BLaER1 (cell line): Measurements from ENCODE around the gene ALB.

Experiments
- H3K27ac ChIP-seq: shearing (Covaris generic); formaldehyde crosslinking; 2 replicates; pipeline ENCODE4 v1.8.1; 2022
- H3K27me3 ChIP-seq: shearing (Covaris generic); formaldehyde crosslinking; 2 replicates; pipeline ENCODE4 v1.8.1; 2022
- H3K36me3 ChIP-seq: shearing (Covaris generic); formaldehyde crosslinking; 2 replicates; pipeline ENCODE4 v1.8.1; 2022
- H3K4me1 ChIP-seq: shearing (Covaris generic); formaldehyde crosslinking; 2 replicates; pipeline ENCODE4 v1.8.1; 2022
- H3K4me2 ChIP-seq: shearing (Covaris generic); formaldehyde crosslinking; 2 replicates; pipeline ENCODE4 v1.8.1; 2022
- H3K4me3 ChIP-seq: shearing (Covaris generic); formaldehyde crosslinking; 2 replicates; pipeline ENCODE4 v1.8.1; 2022
- H3K9ac ChIP-seq: shearing (Covaris generic); formaldehyde crosslinking; 2 replicates; pipeline ENCODE4 v1.8.1; 2022
- H3K9me3 ChIP-seq: shearing (Covaris generic); formaldehyde crosslinking; 2 replicates; pipeline ENCODE4 v1.8.1; 2022
- H4K20me1 ChIP-seq: shearing (Covaris generic); formaldehyde crosslinking; 2 replicates; pipeline ENCODE4 v1.8.1; 2022
- Cebpa-rat ChIP-seq: shearing (Covaris generic); IDR thresholded peaks from 2 replicates; pipeline ENCODE4 v1.8.1; 2022

The ALB gene

GRCh38 chr4:73448448-73449203 is 44.5 kb downstream of the ALB start:
- Histone ChIP-seq H3K27ac (no peak overlapping the region), H3K9me3 (no peaks in the 10 kb centered on the region)

DNA sequence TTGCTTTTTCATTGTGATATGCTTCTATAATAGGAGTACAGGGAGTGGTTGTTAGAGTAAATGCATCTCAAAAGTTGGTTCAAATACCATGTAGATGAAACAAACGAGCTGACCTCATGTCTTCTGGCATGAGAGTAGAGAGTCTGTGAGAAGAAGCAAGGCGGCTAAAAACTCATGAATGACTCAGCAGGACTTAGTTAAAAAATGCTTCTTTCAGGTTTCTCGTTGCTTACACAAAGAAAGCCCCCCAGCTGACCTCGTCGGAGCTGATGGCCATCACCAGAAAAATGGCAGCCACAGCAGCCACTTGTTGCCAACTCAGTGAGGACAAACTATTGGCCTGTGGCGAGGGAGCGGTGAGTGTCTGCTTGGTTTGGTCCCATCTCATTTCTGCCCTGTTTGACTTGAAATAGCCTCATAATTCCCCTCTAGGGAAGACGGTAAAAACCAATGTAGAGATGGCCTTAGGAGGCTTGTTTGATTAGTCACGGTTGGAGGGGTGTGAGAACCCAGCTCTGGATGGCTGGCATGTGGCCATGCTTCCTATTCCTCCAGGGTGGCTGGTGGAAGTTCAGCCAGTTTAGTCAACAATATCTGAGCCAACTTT is 46.4 kb downstream of the ALB start:
- Histone ChIP-seq H3K9ac (no peak overlapping the region), H3K27ac (no peak overlapping the region), H3K4me1 (no peaks in the 10 kb centered on the region), H3K36me3 (no peaks in the 10 kb centered on the region), H3K4me2 (no peak overlapping the region), H4K20me1 (no peaks in the 10 kb centered on the region), H3K9me3 (no peaks in the 10 kb centered on the region), H3K4me3 (no peak overlapping the region), H3K27me3 (no peaks in the 10 kb centered on the region)
- no peak for TF ChIP-seq Cebpa-rat

More at GRCh38 chr4:73448448-73449203, 44.5 kb downstream of the ALB start:
- Histone ChIP-seq H3K4me1 (no peaks in the 10 kb centered on the region), H4K20me1 (no peaks in the 10 kb centered on the region), H3K4me2 (no peak overlapping the region), H3K9ac (no peak overlapping the region), H3K27me3 (no peaks in the 10 kb centered on the region), H3K36me3 (no peaks in the 10 kb centered on the region), H3K4me3 (no peak overlapping the region)
- TF ChIP-seq Cebpa-rat, result no peak

GRCh38 chr4:73451404-73451803 is 47.3 kb downstream of the ALB start:
- no peak overlapping the region for H3K4me3 ChIP-seq
- no peaks in the 10 kb centered on the region for H3K9me3 ChIP-seq
- no peak overlapping the region for H3K9ac ChIP-seq
- no peak for TF ChIP-seq Cebpa-rat
- H3K27me3 ChIP-seq, result no peaks in the 10 kb centered on the region
- H3K36me3 ChIP-seq, result no peaks in the 10 kb centered on the region
- no peaks in the 10 kb centered on the region for H3K4me1 ChIP-seq
- no peak overlapping the region for H3K4me2 ChIP-seq
- no peaks in the 10 kb centered on the region for H4K20me1 ChIP-seq
- H3K27ac ChIP-seq, result no peak overlapping the region

- no peak for TF ChIP-seq Cebpa-rat
- no peak overlapping the region for H3K27ac ChIP-seq
- no peaks in the 10 kb centered on the region for H3K36me3 ChIP-seq
- H3K9me3 ChIP-seq, result no peaks in the 10 kb centered on the region
- no peak overlapping the region for H3K9ac ChIP-seq
- H3K4me3 ChIP-seq, result no peak overlapping the region
- H3K4me1 ChIP-seq, result no peaks in the 10 kb centered on the region
- no peak overlapping the region for H3K4me2 ChIP-seq
- no peaks in the 10 kb centered on the region for H4K20me1 ChIP-seq
- no peaks in the 10 kb centered on the region for H3K27me3 ChIP-seq
Measured at GRCh38 chr4:73451981-73452747, 48.1 kb downstream of the ALB start.

- Histone ChIP-seq H3K4me1 (no peaks in the 10 kb centered on the region), H3K9me3 (no peaks in the 10 kb centered on the region), H3K27me3 (no peaks in the 10 kb centered on the region), H3K36me3 (no peaks in the 10 kb centered on the region), H3K4me2 (no peak overlapping the region), H3K27ac (no peak overlapping the region), H4K20me1 (no peaks in the 10 kb centered on the region), H3K4me3 (no peak overlapping the region), H3K9ac (no peak overlapping the region)
- no peak for TF ChIP-seq Cebpa-rat
Measured at GRCh38 chr4:73452953-73453700, 49.0 kb downstream of the ALB start.

GRCh38 chr4:73453701-73454005 is 49.6 kb downstream of the ALB start:
- no peaks in the 10 kb centered on the region for H3K36me3 ChIP-seq
- H3K4me3 ChIP-seq, result no peak overlapping the region
- H3K9ac ChIP-seq, result no peak overlapping the region
- no peaks in the 10 kb centered on the region for H3K27me3 ChIP-seq
- no peaks in the 10 kb centered on the region for H4K20me1 ChIP-seq
- no peak for TF ChIP-seq Cebpa-rat
- no peak overlapping the region for H3K4me2 ChIP-seq
- no peak overlapping the region for H3K27ac ChIP-seq
- no peaks in the 10 kb centered on the region for H3K4me1 ChIP-seq
- no peaks in the 10 kb centered on the region for H3K9me3 ChIP-seq

DNA sequence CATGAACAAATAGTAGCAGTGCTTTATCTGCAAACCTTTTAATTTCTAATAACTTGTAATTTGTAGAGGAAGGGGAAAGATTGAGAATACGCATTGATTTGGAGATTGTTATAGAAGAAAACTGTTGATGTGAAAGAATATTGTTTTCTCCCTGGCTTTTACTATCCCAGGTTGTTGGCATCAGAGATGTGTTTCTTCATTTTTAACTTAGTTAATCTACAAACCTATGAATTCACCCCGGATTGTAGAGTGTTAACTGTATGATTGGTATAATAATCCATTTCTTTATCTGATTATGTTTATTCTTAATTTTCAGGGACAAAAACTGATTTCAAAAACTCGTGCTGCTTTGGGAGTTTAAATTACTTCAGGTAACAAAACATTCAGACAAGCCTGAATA is 50.8 kb downstream of the ALB start:
- Histone ChIP-seq H3K9me3 (no peaks in the 10 kb centered on the region), H3K27ac (no peak overlapping the region), H3K4me1 (no peaks in the 10 kb centered on the region)

DNA sequence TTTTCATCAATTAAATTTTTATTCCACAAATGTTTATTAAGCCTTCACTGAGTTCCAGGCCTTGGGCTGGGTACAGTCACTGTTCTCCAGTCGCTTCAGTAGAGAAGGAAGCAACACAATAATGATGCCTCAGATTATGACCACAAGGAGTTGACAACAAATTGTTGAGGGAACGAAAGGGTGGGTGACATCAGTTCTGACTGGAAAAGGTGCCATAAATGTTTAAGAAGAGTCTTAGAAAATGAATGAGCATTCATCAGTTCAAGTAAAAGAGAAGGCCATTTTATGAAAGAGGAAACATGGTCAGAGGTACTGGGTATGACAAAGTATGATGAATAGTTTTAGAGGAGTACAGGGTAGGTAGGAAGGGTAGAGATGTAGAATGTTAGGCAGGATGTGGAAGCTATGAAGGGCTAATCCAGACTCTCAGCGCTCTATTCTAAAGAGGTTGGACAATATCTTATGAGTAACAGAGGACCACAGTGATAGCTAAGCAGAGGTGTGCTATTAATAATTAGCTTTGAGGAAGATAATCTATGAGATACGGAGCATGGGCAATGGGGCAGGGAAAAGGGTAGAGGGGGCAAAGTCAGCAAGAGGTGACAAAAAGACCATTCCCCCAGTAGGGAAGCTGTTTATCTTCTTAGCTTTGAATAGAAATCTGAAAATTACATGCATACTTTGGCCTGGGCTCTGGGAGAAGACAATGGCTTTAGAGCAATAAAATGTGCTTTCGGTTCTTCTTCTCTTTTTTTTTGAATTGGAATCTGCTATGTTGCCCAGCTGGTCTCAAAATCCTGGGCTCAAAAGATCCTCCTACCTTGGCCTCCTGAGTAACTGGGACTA is 52.3 kb downstream of the ALB start:
- no peaks in the 10 kb centered on the region for H3K9me3 ChIP-seq
- no peaks in the 10 kb centered on the region for H3K27me3 ChIP-seq
- H3K4me2 ChIP-seq, result no peak overlapping the region
- no peak overlapping the region for H3K9ac ChIP-seq
- no peak overlapping the region for H3K4me3 ChIP-seq
- H4K20me1 ChIP-seq, result no peaks in the 10 kb centered on the region
- TF ChIP-seq Cebpa-rat, result no peak
- H3K36me3 ChIP-seq, result no peaks in the 10 kb centered on the region
- no peak overlapping the region for H3K27ac ChIP-seq
- no peaks in the 10 kb centered on the region for H3K4me1 ChIP-seq

More for the DNA sequence above, 50.8 kb downstream of the ALB start:
- no peaks in the 10 kb centered on the region for H3K36me3 ChIP-seq
- no peak for TF ChIP-seq Cebpa-rat
- no peak overlapping the region for H3K9ac ChIP-seq
- H3K4me2 ChIP-seq, result no peak overlapping the region
- H3K27me3 ChIP-seq, result no peaks in the 10 kb centered on the region
- H3K4me3 ChIP-seq, result no peak overlapping the region
- no peaks in the 10 kb centered on the region for H4K20me1 ChIP-seq
